ENCODE measurements around the gene OCA2. TPM values are rescaled to one million over a fixed set of nuclear protein-coding genes. Genes with fewer than 3 reads are reported as not detected.

OCA2 gene
- total and polyA plus RNA-seq, 4 experiments from 2014 or later: not detected

GRCh38 chr15:27871078-27871901 is 227.8 kb downstream of the OCA2 start:
- H3K4me1 ChIP-seq (ENCODE audit: insufficient read depth, low read length): no peaks in the 10 kb centered on the region
- H3K36me3 ChIP-seq (ENCODE audit: insufficient read depth, low read length): no peaks in the 10 kb centered on the region
- ChIA-PET CTCF (ENCODE audit: partially characterized antibody) (no interaction called here), POLR2A (ENCODE audit: partially characterized antibody) (no interaction called here)
- intact Hi-C loops (cut with micrococcal nuclease): no loop called here
- Mint-ChIP-seq H3K4me3 (no peak overlapping the region), H3K9me3 (peaks cover 0 to 2% (median 0%) of the 10 kb centered on the region in 8 donors), H3K4me1 (no peaks in the 10 kb centered on the region), H3K27me3 (no peaks in the 10 kb centered on the region), H3K36me3 (no peaks in the 10 kb centered on the region), H3K27ac (no peak overlapping the region)
- no peak overlapping the region for H3K27ac ChIP-seq (ENCODE audit: low read depth, low read length)
- H3K27me3 ChIP-seq (ENCODE audit: insufficient read depth, low read length): no peaks in the 10 kb centered on the region
- H3K9me3 ChIP-seq (ENCODE audit: control insufficient read depth in 1 of 2, low read length in 2 of 2): no peaks in the 10 kb centered on the region
- no peak for DNase-seq
- H3K4me3 ChIP-seq (ENCODE audit: low read length in 2 of 2): no peak overlapping the region

- ChIA-PET POLR2A (ENCODE audit: partially characterized antibody) (no interaction called here), CTCF (ENCODE audit: partially characterized antibody) (no interaction called here)
- Mint-ChIP-seq H3K4me1 (no peaks in the 10 kb centered on the region), H3K9me3 (peaks cover 0 to 2% (median 0%) of the 10 kb centered on the region in 8 donors), H3K4me3 (no peak overlapping the region), H3K27me3 (no peaks in the 10 kb centered on the region), H3K27ac (no peak overlapping the region), H3K36me3 (no peaks in the 10 kb centered on the region)
- Histone ChIP-seq H3K4me1 (ENCODE audit: insufficient read depth, low read length) (no peaks in the 10 kb centered on the region), H3K27me3 (ENCODE audit: insufficient read depth, low read length) (no peaks in the 10 kb centered on the region), H3K36me3 (ENCODE audit: insufficient read depth, low read length) (no peaks in the 10 kb centered on the region), H3K27ac (ENCODE audit: low read depth, low read length) (no peak overlapping the region), H3K9me3 (ENCODE audit: control insufficient read depth in 1 of 2, low read length in 2 of 2) (no peaks in the 10 kb centered on the region), H3K4me3 (ENCODE audit: low read length in 2 of 2) (no peak overlapping the region)
- DNase-seq: no peak
- intact Hi-C loops (cut with micrococcal nuclease): no loop called here
These were observed 228.8 kb downstream of the OCA2 start for GRCh38 chr15:27870320-27870719.

GRCh38 chr15:27869697-27870281 is 229.3 kb downstream of the OCA2 start:
- Mint-ChIP-seq H3K36me3 (no peaks in the 10 kb centered on the region), H3K27me3 (no peaks in the 10 kb centered on the region), H3K4me1 (no peaks in the 10 kb centered on the region), H3K4me3 (no peak overlapping the region), H3K27ac (no peak overlapping the region), H3K9me3 (peaks cover 0 to 2% (median 0%) of the 10 kb centered on the region in 8 donors)
- POLR2A ChIA-PET (ENCODE audit: partially characterized antibody): no interaction called here
- CTCF ChIA-PET (ENCODE audit: partially characterized antibody): no interaction called here
- H3K9me3 ChIP-seq (ENCODE audit: control insufficient read depth in 1 of 2, low read length in 2 of 2): no peaks in the 10 kb centered on the region
- H3K27me3 ChIP-seq (ENCODE audit: insufficient read depth, low read length): no peaks in the 10 kb centered on the region
- DNase-seq: no peak
- intact Hi-C loops (cut with micrococcal nuclease): no loop called here
- no peaks in the 10 kb centered on the region for H3K4me1 ChIP-seq (ENCODE audit: insufficient read depth, low read length)
- no peak overlapping the region for H3K4me3 ChIP-seq (ENCODE audit: low read length in 2 of 2)
- no peaks in the 10 kb centered on the region for H3K36me3 ChIP-seq (ENCODE audit: insufficient read depth, low read length)
- no peak overlapping the region for H3K27ac ChIP-seq (ENCODE audit: low read depth, low read length)

GRCh38 chr15:27868828-27869404 is 230.2 kb downstream of the OCA2 start:
- ChIA-PET CTCF (ENCODE audit: partially characterized antibody) (no interaction called here), POLR2A (ENCODE audit: partially characterized antibody) (no interaction called here)
- Mint-ChIP-seq H3K4me3 (no peak overlapping the region), H3K27me3 (no peaks in the 10 kb centered on the region), H3K27ac (no peak overlapping the region), H3K4me1 (no peaks in the 10 kb centered on the region), H3K9me3 (peaks cover 0 to 2% (median 0%) of the 10 kb centered on the region in 8 donors), H3K36me3 (no peaks in the 10 kb centered on the region)
- no peaks in the 10 kb centered on the region for H3K4me1 ChIP-seq (ENCODE audit: insufficient read depth, low read length)
- DNase-seq: no peak
- intact Hi-C loops (cut with micrococcal nuclease): no loop called here
- no peaks in the 10 kb centered on the region for H3K36me3 ChIP-seq (ENCODE audit: insufficient read depth, low read length)
- H3K4me3 ChIP-seq (ENCODE audit: low read length in 2 of 2): no peak overlapping the region
- no peaks in the 10 kb centered on the region for H3K9me3 ChIP-seq (ENCODE audit: control insufficient read depth in 1 of 2, low read length in 2 of 2)
- no peaks in the 10 kb centered on the region for H3K27me3 ChIP-seq (ENCODE audit: insufficient read depth, low read length)
- H3K27ac ChIP-seq (ENCODE audit: low read depth, low read length): no peak overlapping the region

- ChIA-PET CTCF (ENCODE audit: partially characterized antibody) (no interaction called here), POLR2A (ENCODE audit: partially characterized antibody) (no interaction called here)
- Histone ChIP-seq H3K27ac (ENCODE audit: low read depth, low read length) (no peak overlapping the region), H3K4me3 (ENCODE audit: low read length in 2 of 2) (no peak overlapping the region), H3K27me3 (ENCODE audit: insufficient read depth, low read length) (no peaks in the 10 kb centered on the region), H3K36me3 (ENCODE audit: insufficient read depth, low read length) (no peaks in the 10 kb centered on the region), H3K4me1 (ENCODE audit: insufficient read depth, low read length) (no peaks in the 10 kb centered on the region), H3K9me3 (ENCODE audit: control insufficient read depth in 1 of 2, low read length in 2 of 2) (no peaks in the 10 kb centered on the region)
- Mint-ChIP-seq H3K36me3 (no peaks in the 10 kb centered on the region), H3K27me3 (no peaks in the 10 kb centered on the region), H3K9me3 (peaks cover 0 to 4% (median 0%) of the 10 kb centered on the region in 8 donors), H3K4me3 (no peak overlapping the region), H3K27ac (no peak overlapping the region), H3K4me1 (no peaks in the 10 kb centered on the region)
- intact Hi-C loops (cut with micrococcal nuclease): no loop called here
- DNase-seq: no peak
These were observed 231.3 kb downstream of the OCA2 start for GRCh38 chr15:27867861-27868260.

GRCh38 chr15:27866505-27867165 is 232.5 kb downstream of the OCA2 start:
- ChIA-PET POLR2A (ENCODE audit: partially characterized antibody) (no interaction called here), CTCF (ENCODE audit: partially characterized antibody) (no interaction called here)
- Histone ChIP-seq H3K9me3 (ENCODE audit: control insufficient read depth in 1 of 2, low read length in 2 of 2) (no peaks in the 10 kb centered on the region), H3K4me1 (ENCODE audit: insufficient read depth, low read length) (no peaks in the 10 kb centered on the region), H3K36me3 (ENCODE audit: insufficient read depth, low read length) (no peaks in the 10 kb centered on the region), H3K4me3 (ENCODE audit: low read length in 2 of 2) (no peak overlapping the region), H3K27me3 (ENCODE audit: insufficient read depth, low read length) (no peaks in the 10 kb centered on the region), H3K27ac (ENCODE audit: low read depth, low read length) (no peak overlapping the region)
- H3K36me3 Mint-ChIP-seq: no peaks in the 10 kb centered on the region
- no peaks in the 10 kb centered on the region for H3K27me3 Mint-ChIP-seq
- no peaks in the 10 kb centered on the region for H3K4me1 Mint-ChIP-seq
- H3K27ac Mint-ChIP-seq: no peak overlapping the region
- no peak for DNase-seq
- no peak overlapping the region for H3K4me3 Mint-ChIP-seq
- peaks cover 0 to 4% (median 0%) of the 10 kb centered on the region in 8 donors for H3K9me3 Mint-ChIP-seq
- intact Hi-C loops (cut with micrococcal nuclease): no loop called here

- POLR2A ChIA-PET (ENCODE audit: partially characterized antibody): no interaction called here
These were observed 233.2 kb downstream of the OCA2 start for GRCh38 chr15:27865926-27866325.

More at GRCh38 chr15:27865926-27866325, 233.2 kb downstream of the OCA2 start:
- no peaks in the 10 kb centered on the region for H3K27me3 ChIP-seq (ENCODE audit: insufficient read depth, low read length)
- CTCF ChIA-PET (ENCODE audit: partially characterized antibody): no interaction called here
- H3K36me3 ChIP-seq (ENCODE audit: insufficient read depth, low read length): no peaks in the 10 kb centered on the region
- Mint-ChIP-seq H3K36me3 (no peaks in the 10 kb centered on the region), H3K4me3 (no peak overlapping the region), H3K27ac (no peak overlapping the region), H3K4me1 (no peaks in the 10 kb centered on the region), H3K9me3 (peaks cover 0 to 4% (median 0%) of the 10 kb centered on the region in 8 donors), H3K27me3 (no peaks in the 10 kb centered on the region)
- DNase-seq: no peak
- H3K4me1 ChIP-seq (ENCODE audit: insufficient read depth, low read length): no peaks in the 10 kb centered on the region
- H3K9me3 ChIP-seq (ENCODE audit: control insufficient read depth in 1 of 2, low read length in 2 of 2): no peaks in the 10 kb centered on the region
- no peak overlapping the region for H3K27ac ChIP-seq (ENCODE audit: low read depth, low read length)
- intact Hi-C loops (cut with micrococcal nuclease): no loop called here
- H3K4me3 ChIP-seq (ENCODE audit: low read length in 2 of 2): no peak overlapping the region
